Loucy (cell line): ENCODE results near the gene IMPG1.

Experiments used
- EZH2phosphoT487 ChIP-seq: fragments of 200-600 bp; IDR thresholded peaks from 2 replicates; pipeline ENCODE4 v1.6.1; 2018; ENCODE audit warnings: antibody characterized with exemption, mild to moderate bottlenecking, moderate library complexity, borderline replicate concordance
- TF ChIP-seq, protein P1 (sequence below): fragments of 200-600 bp; sonication (generic); conservative IDR thresholded peaks from 2 replicates; pipeline ENCODE4 v1.5.1; 2014; ENCODE audit warnings: mild to moderate bottlenecking, antibody characterized with exemption, low read length

DNA sequence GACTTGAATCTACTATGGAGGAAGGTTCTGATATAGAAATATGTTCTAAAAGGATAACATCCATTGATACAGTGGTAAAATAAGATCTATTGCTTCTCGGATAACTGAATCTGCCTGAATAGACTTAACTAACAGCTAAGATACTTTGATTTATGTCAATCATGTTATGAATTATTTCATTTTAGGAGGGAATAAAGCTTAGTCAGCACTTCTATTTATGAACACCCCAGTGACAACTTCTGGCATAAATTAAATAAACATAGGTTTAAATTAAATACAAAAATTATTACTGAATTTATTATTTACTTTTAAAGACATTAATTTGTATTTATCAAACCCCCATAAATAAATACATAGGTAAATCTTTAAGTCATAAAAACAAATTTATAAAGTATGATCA is 69.3 kb downstream of the IMPG1 start:
- TF ChIP-seq, protein P1, sequence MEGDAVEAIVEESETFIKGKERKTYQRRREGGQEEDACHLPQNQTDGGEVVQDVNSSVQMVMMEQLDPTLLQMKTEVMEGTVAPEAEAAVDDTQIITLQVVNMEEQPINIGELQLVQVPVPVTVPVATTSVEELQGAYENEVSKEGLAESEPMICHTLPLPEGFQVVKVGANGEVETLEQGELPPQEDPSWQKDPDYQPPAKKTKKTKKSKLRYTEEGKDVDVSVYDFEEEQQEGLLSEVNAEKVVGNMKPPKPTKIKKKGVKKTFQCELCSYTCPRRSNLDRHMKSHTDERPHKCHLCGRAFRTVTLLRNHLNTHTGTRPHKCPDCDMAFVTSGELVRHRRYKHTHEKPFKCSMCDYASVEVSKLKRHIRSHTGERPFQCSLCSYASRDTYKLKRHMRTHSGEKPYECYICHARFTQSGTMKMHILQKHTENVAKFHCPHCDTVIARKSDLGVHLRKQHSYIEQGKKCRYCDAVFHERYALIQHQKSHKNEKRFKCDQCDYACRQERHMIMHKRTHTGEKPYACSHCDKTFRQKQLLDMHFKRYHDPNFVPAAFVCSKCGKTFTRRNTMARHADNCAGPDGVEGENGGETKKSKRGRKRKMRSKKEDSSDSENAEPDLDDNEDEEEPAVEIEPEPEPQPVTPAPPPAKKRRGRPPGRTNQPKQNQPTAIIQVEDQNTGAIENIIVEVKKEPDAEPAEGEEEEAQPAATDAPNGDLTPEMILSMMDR, result no peak
- no peak for TF ChIP-seq EZH2phosphoT487
